Stimulated activated CD8-positive, alpha-beta memory T cell treated with anti-CD3 and anti-CD28 coated beads, Interleukin-4, amount 100 ng/mL, for 48 hours (primary cell): ENCODE measurements around the gene BPHL.
"Not testable (repeated sequence)": the region's sequence is repeated elsewhere in the genome, so short reads cannot be mapped to it uniquely, and the experiment has no call there.

Experiments
- DNase-seq: peaks from one replicate; pipeline ENCODE4 v3.0.0-alpha.2; 2020

BPHL gene

GRCh38 chr6:3186974-3187382 lies 68.5 kb downstream of the BPHL start:
- DNase-seq = no peak

- no peak for DNase-seq
Observed at GRCh38 chr6:3188262-3188661, 69.8 kb downstream of the BPHL start.

- not testable (repeated sequence) for DNase-seq
Observed at GRCh38 chr6:3189192-3189591, 70.7 kb downstream of the BPHL start.

- no peak for DNase-seq
Observed at GRCh38 chr6:3190056-3190455, 71.5 kb downstream of the BPHL start.

- DNase-seq = no peak
Observed at GRCh38 chr6:3190779-3191178, 72.3 kb downstream of the BPHL start.

- no peak for DNase-seq
Observed at GRCh38 chr6:3193102-3193849, 74.8 kb downstream of the BPHL start.

- no peak for DNase-seq
Observed at GRCh38 chr6:3194535-3195419, 76.3 kb downstream of the BPHL start.

GRCh38 chr6:3195420-3195694 lies 76.8 kb downstream of the BPHL start:
- DNase-seq = no peak

- no peak for DNase-seq
Observed at GRCh38 chr6:3195695-3196497, 77.4 kb downstream of the BPHL start.

- no peak for DNase-seq
Observed at GRCh38 chr6:3196770-3197169, 78.3 kb downstream of the BPHL start.

GRCh38 chr6:3197734-3198133 lies 79.2 kb downstream of the BPHL start:
- DNase-seq = not testable (repeated sequence)

GRCh38 chr6:3199382-3199781 lies 80.9 kb downstream of the BPHL start:
- no peak for DNase-seq

- no peak for DNase-seq
Observed at GRCh38 chr6:3200682-3201081, 82.2 kb downstream of the BPHL start.

GRCh38 chr6:3201388-3201787 lies 82.9 kb downstream of the BPHL start:
- DNase-seq = no peak
